ENCODE data around the gene STYXL1.

STYXL1 gene

DNA sequence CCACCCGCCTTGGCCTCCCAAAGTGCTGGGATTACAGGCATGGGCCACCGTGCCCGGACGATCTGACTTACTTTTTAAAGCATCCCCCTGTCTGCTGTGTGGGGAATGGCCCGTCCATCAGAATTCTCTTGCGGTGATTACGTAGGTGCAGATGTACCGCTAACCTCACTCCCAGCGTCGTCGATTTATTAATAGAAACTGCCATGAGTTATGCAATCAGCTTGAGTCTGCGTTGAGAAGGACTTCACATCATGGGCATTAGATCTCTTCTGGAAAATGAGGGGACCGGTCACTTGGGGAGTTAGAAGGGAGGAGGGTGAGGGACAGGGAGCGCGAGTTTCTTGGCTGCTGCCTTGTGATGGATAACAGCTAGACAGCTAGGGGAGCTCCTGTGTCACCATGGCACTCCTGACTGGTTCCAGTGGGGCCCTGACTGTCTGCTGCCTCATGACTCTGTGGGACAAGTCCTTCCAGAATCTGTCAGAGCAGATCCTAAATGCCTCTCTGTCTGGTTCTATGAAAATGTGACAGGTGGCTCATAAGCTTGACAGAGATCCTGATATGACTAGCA lies 97.6 kb downstream of the STYXL1 start:
- DNase-seq = no peak

DNA sequence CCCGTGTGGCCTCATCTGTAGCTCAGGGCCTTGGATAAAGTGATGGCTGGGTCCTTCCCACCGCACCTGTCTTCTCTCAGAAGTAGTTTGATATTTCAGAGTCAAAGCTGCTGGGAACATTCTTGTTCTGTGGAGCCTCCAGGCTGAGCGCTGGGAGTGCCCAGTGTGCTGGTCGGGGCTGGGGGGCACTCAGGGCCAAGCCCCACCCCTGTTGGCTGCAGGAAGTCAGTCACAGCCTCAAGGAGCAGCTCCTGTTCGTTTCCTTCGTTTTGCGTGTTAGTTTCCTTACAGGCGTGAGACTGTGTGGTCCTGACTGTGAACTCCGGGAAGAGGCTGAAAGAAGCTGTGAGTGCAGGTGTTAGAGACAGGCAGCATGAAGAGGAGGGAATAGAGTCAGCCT lies 99.6 kb downstream of the STYXL1 start:
- DNase-seq = no peak
